ENCODE measurements around the gene DYNC1LI1. TPM values are rescaled to one million over a fixed set of nuclear protein-coding genes. Genes with fewer than 3 reads are reported as not detected.
A peak's percentile ranks its signal among the peaks of the same experiment; 100 is the strongest.
"Not testable (repeated sequence)": the region's sequence is repeated elsewhere in the genome, so short reads cannot be mapped to it uniquely, and the experiment has no call there.

The DYNC1LI1 gene
- total RNA-seq, 1 donor from 2014 or later: 53.5 TPM

GRCh38 chr3:32591186-32591585 is 20.5 kb upstream of the DYNC1LI1 start:
- intact Hi-C loops (cut with micrococcal nuclease): no loop called here
- no peak for ATAC-seq
- DNase-seq: no peak

- ATAC-seq (no peak), DNase-seq (no peak)
- intact Hi-C loops (cut with micrococcal nuclease): no loop called here
Measured at GRCh38 chr3:32586356-32586755, 15.7 kb upstream of the DYNC1LI1 start.

GRCh38 chr3:32584660-32585059 is 14.0 kb upstream of the DYNC1LI1 start:
- intact Hi-C loops (cut with micrococcal nuclease): no loop called here
- peak; percentile 32 for DNase-seq
- ATAC-seq: peak; percentile 99

- ATAC-seq (no peak), DNase-seq (no peak)
- intact Hi-C loops (cut with micrococcal nuclease): no loop called here
Measured at GRCh38 chr3:32583708-32584107, 13.1 kb upstream of the DYNC1LI1 start.

GRCh38 chr3:32578669-32579068 is 8.0 kb upstream of the DYNC1LI1 start:
- DNase-seq; intact Hi-C loops (cut with micrococcal nuclease); ATAC-seq: not testable (repeated sequence)

- ATAC-seq (peak; percentile 86), DNase-seq (no peak)
- intact Hi-C loops (cut with micrococcal nuclease): no loop called here
Measured at GRCh38 chr3:32577581-32578556, 7.2 kb upstream of the DYNC1LI1 start.

GRCh38 chr3:32577174-32577573 is 6.5 kb upstream of the DYNC1LI1 start:
- DNase-seq (no peak), ATAC-seq (peak; percentile 76)
- intact Hi-C loops (cut with micrococcal nuclease): no loop called here

GRCh38 chr3:32575451-32576113 is 4.9 kb upstream of the DYNC1LI1 start:
- ATAC-seq (no peak), DNase-seq (no peak)
- intact Hi-C loops (cut with micrococcal nuclease): no loop called here

- intact Hi-C loops (cut with micrococcal nuclease): no loop called here
- no peak for DNase-seq
Measured at GRCh38 chr3:32571192-32571485, 481 bp upstream of the DYNC1LI1 start.

GRCh38 chr3:32569540-32570420 is 878 bp downstream of the DYNC1LI1 start:
- intact Hi-C loops (cut with micrococcal nuclease): no loop called here
- ATAC-seq (peak; percentile 62), DNase-seq (peak; percentile 78)

More at GRCh38 chr3:32571192-32571485, 481 bp upstream of the DYNC1LI1 start:
- ATAC-seq: peak; percentile 73

- intact Hi-C loops (cut with micrococcal nuclease): no loop called here
- no peak for DNase-seq
- no peak for ATAC-seq
Measured at GRCh38 chr3:32568953-32569352, 1.7 kb downstream of the DYNC1LI1 start.

- DNase-seq (no peak), ATAC-seq (no peak)
- intact Hi-C loops (cut with micrococcal nuclease): no loop called here
Measured at GRCh38 chr3:32564195-32564594, 6.5 kb downstream of the DYNC1LI1 start.

GRCh38 chr3:32562640-32563039 is 8.0 kb downstream of the DYNC1LI1 start:
- ATAC-seq (no peak), DNase-seq (no peak)
- intact Hi-C loops (cut with micrococcal nuclease): no loop called here

GRCh38 chr3:32557640-32558352 is 12.9 kb downstream of the DYNC1LI1 start:
- DNase-seq (no peak), ATAC-seq (no peak)
- intact Hi-C loops (cut with micrococcal nuclease): no loop called here

GRCh38 chr3:32556332-32556731 is 14.3 kb downstream of the DYNC1LI1 start:
- intact Hi-C loops (cut with micrococcal nuclease): no loop called here
- DNase-seq (no peak), ATAC-seq (no peak)

GRCh38 chr3:32553973-32554372 is 16.7 kb downstream of the DYNC1LI1 start:
- intact Hi-C loops (cut with micrococcal nuclease): no loop called here
- ATAC-seq: no peak
- no peak for DNase-seq

- ATAC-seq (no peak), DNase-seq (no peak)
- intact Hi-C loops (cut with micrococcal nuclease): no loop called here
Measured at GRCh38 chr3:32553459-32553858, 17.2 kb downstream of the DYNC1LI1 start.

- ATAC-seq (no peak), DNase-seq (no peak)
- intact Hi-C loops (cut with micrococcal nuclease): no loop called here
Measured at GRCh38 chr3:32552013-32552412, 18.6 kb downstream of the DYNC1LI1 start.

- ATAC-seq (no peak), DNase-seq (no peak)
- intact Hi-C loops (cut with micrococcal nuclease): no loop called here
Measured at GRCh38 chr3:32551496-32551895, 19.2 kb downstream of the DYNC1LI1 start.

Data from left ventricle myocardium superior (tissue), 1 donor.